IMR-90 (cell line): ENCODE data around the gene GRM8. TPM values are rescaled to one million over a fixed set of nuclear protein-coding genes. Genes with fewer than 3 reads are reported as not detected.

Source experiments
- ATAC-seq: fragments of 200-7000 bp; cut with Tn5 transposase; 2 replicates; pipeline ENCODE4 v1.9.1; 2020; ENCODE audit warnings: low read depth, mild to moderate bottlenecking, moderate library complexity
- BruUV-seq: library from RNA; stranded (reverse); fragments of 400-500 nt; replicated peaks from 2 replicates; lab custom pipeline; 2021; lab: Mats Ljungman, UMichigan
- CTCF ChIA-PET: fragments of 300-600 bp; formaldehyde crosslinking; extraction: SDS; loops from one replicate; lab custom pipeline; 2021; ENCODE audit warnings: antibody characterized with exemption; lab: Yijun Ruan, JAX
- POLR2A ChIA-PET: fragments of 300-600 bp; sonication (Branson Sonifier 250); formaldehyde crosslinking; loops from one replicate; lab custom pipeline; 2022; ENCODE audit warnings: antibody characterized with exemption; ENCODE audit not compliant: unreplicated experiment; lab: Charles Lee
- DNase-seq: peaks from one replicate; pipeline ENCODE4 v3.0.0; 2013
- H2AFZ ChIP-seq: replicated peaks from 2 replicates; pipeline ENCODE3; 2013; ENCODE audit warnings: low read length, mild to moderate bottlenecking; ENCODE audit not compliant: poor library complexity
- H2AK5ac ChIP-seq: 2 replicates; pipeline ENCODE4 v1.6.1; 2013; ENCODE audit warnings: low read depth, low read length, inconsistent platforms
- H2AK9ac ChIP-seq: replicated peaks from 2 replicates; pipeline ENCODE3; 2013; ENCODE audit warnings: mild to moderate bottlenecking, low read depth, low read length, moderate library complexity; ENCODE audit not compliant: poor library complexity
- H2BK120ac ChIP-seq: 2 replicates; pipeline ENCODE4 v1.6.1; 2013; ENCODE audit warnings: low read depth, low read length, inconsistent platforms
- H2BK15ac ChIP-seq: 3 replicates; pipeline ENCODE4 v1.6.1; 2013; ENCODE audit warnings: low read depth, low read length, inconsistent platforms
- H2BK20ac ChIP-seq: 2 replicates; pipeline ENCODE4 v1.6.1; 2013; ENCODE audit warnings: low read depth, mild to moderate bottlenecking, inconsistent platforms, low read length, moderate library complexity
- H2BK5ac ChIP-seq: 2 replicates; pipeline ENCODE4 v1.6.1; 2013; ENCODE audit warnings: mild to moderate bottlenecking, low read depth, low read length, inconsistent platforms; ENCODE audit not compliant: poor library complexity, severe bottlenecking
- H3K14ac ChIP-seq: replicated peaks from 2 replicates; pipeline ENCODE4 v1.6.1; 2013; ENCODE audit warnings: low read depth, low read length, inconsistent platforms
- H3K18ac ChIP-seq: 2 replicates; pipeline ENCODE4 v1.6.1; 2013; ENCODE audit warnings: low read depth, low read length, control low read depth
- H3K23ac ChIP-seq: 2 replicates; pipeline ENCODE4 v1.6.1; 2013; ENCODE audit warnings: low read depth, low read length, inconsistent platforms
- H3K27ac ChIP-seq: 2 replicates; pipeline ENCODE4 v1.5.1; 2013; ENCODE audit warnings: mild to moderate bottlenecking, control low read depth, low read length; ENCODE audit not compliant: insufficient read depth
- H3K27me3 ChIP-seq: 2 replicates; pipeline ENCODE4 v1.6.1; 2013; ENCODE audit warnings: low read length; ENCODE audit not compliant: control insufficient read depth, insufficient read depth
- H3K36me3 ChIP-seq: 2 replicates; pipeline ENCODE4 v1.6.1; 2013; ENCODE audit warnings: low read length, mixed read lengths; ENCODE audit not compliant: control insufficient read depth, insufficient read depth
- H3K4ac ChIP-seq: 2 replicates; pipeline ENCODE4 v1.6.1; 2013; ENCODE audit warnings: low read depth, low read length, inconsistent platforms
- H3K4me1 ChIP-seq: 2 replicates; pipeline ENCODE4 v1.6.1; 2013; ENCODE audit warnings: low read length, mixed read lengths; ENCODE audit not compliant: control insufficient read depth, insufficient read depth
- H3K4me2 ChIP-seq: 2 replicates; pipeline ENCODE4 v1.6.1; 2013; ENCODE audit warnings: low read depth, mild to moderate bottlenecking, control low read depth, low read length, moderate library complexity
- H3K4me3 ChIP-seq: 2 replicates; pipeline ENCODE4 v1.5.1; 2013; ENCODE audit warnings: low read depth, mild to moderate bottlenecking, control low read depth, low read length, moderate library complexity; ENCODE audit not compliant: insufficient read depth
- H3K56ac ChIP-seq: 2 replicates; pipeline ENCODE4 v1.6.1; 2013; ENCODE audit warnings: low read length, inconsistent platforms; ENCODE audit not compliant: insufficient read depth; ENCODE audit errors: extremely low read depth
- H3K79me1 ChIP-seq, 2 experiments: 2 replicates each; pipeline ENCODE4 v1.6.1; 2013; ENCODE audit warnings: low read length in 2 of 2, inconsistent platforms in 1 of 2, low read depth in 1 of 2
- H3K9ac ChIP-seq: 2 replicates; pipeline ENCODE4 v1.6.1; 2013; ENCODE audit warnings: low read depth, low read length, control low read depth
- H3K9me1 ChIP-seq: 2 replicates; pipeline ENCODE4 v1.6.1; 2013; ENCODE audit warnings: low read length, inconsistent platforms; ENCODE audit not compliant: insufficient read depth
- H3K9me3 ChIP-seq: 2 replicates; pipeline ENCODE4 v1.6.1; 2013; ENCODE audit warnings: low read length; ENCODE audit not compliant: control insufficient read depth, insufficient read depth
- H4K20me1 ChIP-seq: 2 replicates; pipeline ENCODE4 v1.6.1; 2013; ENCODE audit warnings: low read length, inconsistent platforms; ENCODE audit not compliant: insufficient read depth
- H4K5ac ChIP-seq: 2 replicates; pipeline ENCODE4 v1.6.1; 2013; ENCODE audit warnings: mild to moderate bottlenecking, low read depth, low read length, control low read depth
- H4K8ac ChIP-seq, 2 experiments: 2 replicates each; pipeline ENCODE4 v1.6.1; 2013; ENCODE audit warnings: low read depth in 2 of 2, low read length in 2 of 2, control low read depth in 1 of 2, inconsistent platforms in 1 of 2
- H4K91ac ChIP-seq: 2 replicates; pipeline ENCODE4 v1.6.1; 2013; ENCODE audit warnings: low read depth, low read length, inconsistent platforms; ENCODE audit not compliant: insufficient read depth
- BHLHE40 ChIP-seq: fragments of 150-350 bp; IDR thresholded peaks from 2 replicates; pipeline ENCODE4 v1.6.1; 2016; ENCODE audit warnings: mild to moderate bottlenecking, low read depth, low read length
- CEBPB ChIP-seq: IDR thresholded peaks from 2 replicates; pipeline ENCODE4 v1.6.1; 2012; ENCODE audit warnings: low read depth, low read length, improper control_type of control experiment
- CHD1 ChIP-seq: IDR thresholded peaks from 2 replicates; pipeline ENCODE4 v1.6.1; 2012; ENCODE audit warnings: low read depth, low read length, improper control_type of control experiment
- FOS ChIP-seq: fragments of 150-350 bp; IDR thresholded peaks from 2 replicates; pipeline ENCODE4 v1.6.1; 2016; ENCODE audit warnings: low read depth, low read length
- MAFK ChIP-seq: IDR thresholded peaks from 2 replicates; pipeline ENCODE4 v1.6.1; 2012; ENCODE audit warnings: low read depth, low read length, improper control_type of control experiment
- MAZ ChIP-seq: IDR thresholded peaks from 2 replicates; pipeline ENCODE4 v1.6.1; 2012; ENCODE audit warnings: low read depth, mild to moderate bottlenecking, low read length, improper control_type of control experiment, moderate library complexity, borderline replicate concordance
- MXI1 ChIP-seq: IDR thresholded peaks from 2 replicates; pipeline ENCODE4 v1.6.1; 2012; ENCODE audit warnings: low read depth, mild to moderate bottlenecking, low read length, moderate library complexity, borderline replicate concordance
- NFE2L2 ChIP-seq: fragments of 150-350 bp; IDR thresholded peaks from 2 replicates; pipeline ENCODE4 v1.6.1; 2016; ENCODE audit warnings: low read depth, mild to moderate bottlenecking, low read length
- POLR2A ChIP-seq: IDR thresholded peaks from 2 replicates; pipeline ENCODE4 v1.6.1; 2012; ENCODE audit warnings: mild to moderate bottlenecking, low read depth, low read length
- RAD21 ChIP-seq: IDR thresholded peaks from 2 replicates; pipeline ENCODE4 v1.6.1; 2012; ENCODE audit warnings: low read length, improper control_type of control experiment
- RCOR1 ChIP-seq: IDR thresholded peaks from 2 replicates; pipeline ENCODE4 v1.6.1; 2012; ENCODE audit warnings: mild to moderate bottlenecking, low read length, improper control_type of control experiment; ENCODE audit not compliant: insufficient replicate concordance
- RFX5 ChIP-seq: IDR thresholded peaks from 2 replicates; pipeline ENCODE4 v1.8.0; 2012; ENCODE audit warnings: low read depth, mild to moderate bottlenecking, low read length, moderate library complexity
- SMC3 ChIP-seq: fragments of 150-350 bp; IDR thresholded peaks from 2 replicates; pipeline ENCODE4 v1.6.1; 2016; ENCODE audit warnings: low read depth, mild to moderate bottlenecking, antibody characterized with exemption, low read length, moderate library complexity
- WGBS, 2 experiments: methylation state at CpG; one replicate each; pipeline versions ENCODE4 v1.1.5 to v1.1.7; 2013; ENCODE audit warnings: missing lambda C conversion rate in 2 of 2; ENCODE audit not compliant: insufficient read length in 1 of 2; ENCODE audit errors: extremely low coverage in 2 of 2; 5-methylcytosine and 5-hydroxymethylcytosine counted together
- dilution Hi-C: fragments of 300-500 bp; cut with HindIII; formaldehyde crosslinking; loops from one replicate; pipeline ENCODE4 v1.14.3; 2018; ENCODE audit warnings: low sequenced_read_pairs; ENCODE audit not compliant: unreplicated experiment
- in situ Hi-C: fragments of 300-500 bp; cut with MboI; formaldehyde crosslinking; loops from 3 replicates; pipeline ENCODE4 v1.14.3; 2019; ENCODE audit warnings: low sequenced_read_pairs, inconsistent platforms, mixed read lengths
- intact Hi-C: fragments of 100-400 bp; cut with micrococcal nuclease; formaldehyde crosslinking; loops from 2 replicates; pipeline ENCODE4 v1.10.0; 2022
- polyA plus RNA-seq, 3 experiments: library from polyadenylated mRNA; depleted of rRNA; stranded (reverse); fragments of >200 nt; gene quantifications; 2 replicates each; pipeline ENCODE4 v1.2.3, GENCODE V29; 2012; ENCODE audit warnings: low replicate concordance in 1 of 3
- total RNA-seq: library from RNA; depleted of rRNA; stranded (reverse); fragments of >200 nt; gene quantifications from 2 replicates; pipeline ENCODE4 v1.2.3, GENCODE V29; 2012
- TF ChIP-seq, protein P1 (sequence below): fragments of 150-350 bp; IDR thresholded peaks from 2 replicates; pipeline ENCODE4 v1.6.1; 2017; ENCODE audit warnings: mild to moderate bottlenecking, antibody characterized with exemption, low read length, low read depth
- TF ChIP-seq, protein P2 (sequence below): conservative IDR thresholded peaks from 2 replicates; pipeline ENCODE4 v1.5.1; 2012; ENCODE audit warnings: mild to moderate bottlenecking, low read depth, low read length, improper control_type of control experiment
- TF ChIP-seq, protein P3 (sequence below): fragments of 150-350 bp; IDR thresholded peaks from 2 replicates; pipeline ENCODE4 v1.6.1; 2016; ENCODE audit warnings: low read depth, mild to moderate bottlenecking, low read length, moderate library complexity, borderline replicate concordance

The GRM8 gene
- total and polyA plus RNA-seq, 2 of the 4 experiments (the other 2 are of a cell fraction) = not detected

DNA sequence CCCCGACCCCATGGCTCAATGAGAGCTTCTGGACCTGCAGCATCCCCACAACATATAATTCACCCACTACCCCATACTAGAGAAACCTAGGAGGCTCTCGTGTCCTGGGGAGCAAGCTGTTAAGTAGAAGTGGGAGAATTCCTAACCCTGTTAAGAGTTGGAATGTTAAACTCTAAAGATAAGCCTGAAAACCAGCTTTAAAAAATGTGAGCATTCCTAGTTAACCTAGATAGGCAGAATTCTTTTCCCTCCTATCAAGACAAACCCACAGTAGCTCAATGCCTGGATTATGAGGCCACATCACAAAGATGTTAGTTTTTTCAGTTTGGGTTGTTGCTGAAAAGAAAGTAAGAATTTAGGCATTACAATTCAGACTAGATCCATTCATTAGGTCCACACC, 42.9 kb downstream of the GRM8 start:
- H4K20me1 ChIP-seq = no peaks in the 10 kb centered on the region
- no peak overlapping the region for H3K23ac ChIP-seq
- H3K79me1 ChIP-seq = no peaks in the 10 kb centered on the region
- H3K4me3 ChIP-seq = no peak overlapping the region
- no peak overlapping the region for H3K4ac ChIP-seq
- BruUV-seq = no TSS peak
- H2AFZ ChIP-seq = no peak overlapping the region
- no peak overlapping the region for H2BK15ac ChIP-seq
- H4K8ac ChIP-seq = no peak overlapping the region
- H2BK5ac ChIP-seq = no peak overlapping the region
- no peaks in the 10 kb centered on the region for H3K9me1 ChIP-seq
- intact Hi-C loops = no loop called here
- no peak overlapping the region for H3K56ac ChIP-seq
- DNase-seq (no peak), ATAC-seq (no peak)
- H3K9me3 ChIP-seq = no peaks in the 10 kb centered on the region
- no peak overlapping the region for H3K4me2 ChIP-seq
- no CpG with 5 or more reads among the region's 2 CpGs for WGBS, 2 experiments
- in situ Hi-C loops = no loop called here
- H3K9ac ChIP-seq = no peak overlapping the region
- H2BK120ac ChIP-seq = no peak overlapping the region
- H4K91ac ChIP-seq = no peak overlapping the region
- no peak overlapping the region for H2AK9ac ChIP-seq
- no peaks in the 10 kb centered on the region for H3K4me1 ChIP-seq
- H3K36me3 ChIP-seq = no peaks in the 10 kb centered on the region
- dilution Hi-C loops = no loop called here
- CTCF ChIA-PET = no interaction called here
- H3K18ac ChIP-seq = no peak overlapping the region
- no peak for TF ChIP-seq RAD21
- no peak for TF ChIP-seq CHD1
- no peak for TF ChIP-seq MAZ
- no peak for TF ChIP-seq SMC3
- TF ChIP-seq, protein P1, sequence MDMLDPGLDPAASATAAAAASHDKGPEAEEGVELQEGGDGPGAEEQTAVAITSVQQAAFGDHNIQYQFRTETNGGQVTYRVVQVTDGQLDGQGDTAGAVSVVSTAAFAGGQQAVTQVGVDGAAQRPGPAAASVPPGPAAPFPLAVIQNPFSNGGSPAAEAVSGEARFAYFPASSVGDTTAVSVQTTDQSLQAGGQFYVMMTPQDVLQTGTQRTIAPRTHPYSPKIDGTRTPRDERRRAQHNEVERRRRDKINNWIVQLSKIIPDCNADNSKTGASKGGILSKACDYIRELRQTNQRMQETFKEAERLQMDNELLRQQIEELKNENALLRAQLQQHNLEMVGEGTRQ = no peak
- no peak for TF ChIP-seq RFX5
- no peak for TF ChIP-seq RCOR1
- no peak for TF ChIP-seq MAFK
- TF ChIP-seq, protein P2, sequence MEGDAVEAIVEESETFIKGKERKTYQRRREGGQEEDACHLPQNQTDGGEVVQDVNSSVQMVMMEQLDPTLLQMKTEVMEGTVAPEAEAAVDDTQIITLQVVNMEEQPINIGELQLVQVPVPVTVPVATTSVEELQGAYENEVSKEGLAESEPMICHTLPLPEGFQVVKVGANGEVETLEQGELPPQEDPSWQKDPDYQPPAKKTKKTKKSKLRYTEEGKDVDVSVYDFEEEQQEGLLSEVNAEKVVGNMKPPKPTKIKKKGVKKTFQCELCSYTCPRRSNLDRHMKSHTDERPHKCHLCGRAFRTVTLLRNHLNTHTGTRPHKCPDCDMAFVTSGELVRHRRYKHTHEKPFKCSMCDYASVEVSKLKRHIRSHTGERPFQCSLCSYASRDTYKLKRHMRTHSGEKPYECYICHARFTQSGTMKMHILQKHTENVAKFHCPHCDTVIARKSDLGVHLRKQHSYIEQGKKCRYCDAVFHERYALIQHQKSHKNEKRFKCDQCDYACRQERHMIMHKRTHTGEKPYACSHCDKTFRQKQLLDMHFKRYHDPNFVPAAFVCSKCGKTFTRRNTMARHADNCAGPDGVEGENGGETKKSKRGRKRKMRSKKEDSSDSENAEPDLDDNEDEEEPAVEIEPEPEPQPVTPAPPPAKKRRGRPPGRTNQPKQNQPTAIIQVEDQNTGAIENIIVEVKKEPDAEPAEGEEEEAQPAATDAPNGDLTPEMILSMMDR = no peak
- TF ChIP-seq, protein P3, sequence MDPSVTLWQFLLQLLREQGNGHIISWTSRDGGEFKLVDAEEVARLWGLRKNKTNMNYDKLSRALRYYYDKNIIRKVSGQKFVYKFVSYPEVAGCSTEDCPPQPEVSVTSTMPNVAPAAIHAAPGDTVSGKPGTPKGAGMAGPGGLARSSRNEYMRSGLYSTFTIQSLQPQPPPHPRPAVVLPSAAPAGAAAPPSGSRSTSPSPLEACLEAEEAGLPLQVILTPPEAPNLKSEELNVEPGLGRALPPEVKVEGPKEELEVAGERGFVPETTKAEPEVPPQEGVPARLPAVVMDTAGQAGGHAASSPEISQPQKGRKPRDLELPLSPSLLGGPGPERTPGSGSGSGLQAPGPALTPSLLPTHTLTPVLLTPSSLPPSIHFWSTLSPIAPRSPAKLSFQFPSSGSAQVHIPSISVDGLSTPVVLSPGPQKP = no peak
- no peak for TF ChIP-seq NFE2L2
- no peak for TF ChIP-seq FOS
- no peak for TF ChIP-seq BHLHE40
- TF ChIP-seq MXI1 = no peak
- no peak for TF ChIP-seq CEBPB
- no peak for TF ChIP-seq POLR2A
- H3K14ac ChIP-seq = no peak overlapping the region
- H4K5ac ChIP-seq = no peak overlapping the region
- no peak overlapping the region for H2BK20ac ChIP-seq
- H2AK5ac ChIP-seq = no peak overlapping the region
- H3K27me3 ChIP-seq = no peaks in the 10 kb centered on the region
- H3K27ac ChIP-seq = no peak overlapping the region
- POLR2A ChIA-PET = no interaction called here
